HEK293 (cell line): ENCODE data around the gene CEP83.

ENCODE experiments used
- CTCF ChIA-PET: fragments of 350-600 bp; formaldehyde crosslinking; extraction: SDS; loops from one replicate; lab custom pipeline; 2021; ENCODE audit warnings: antibody characterized with exemption; lab: Yijun Ruan, JAX
- POLR2A ChIA-PET: fragments of 300-600 bp; formaldehyde crosslinking; extraction: SDS; loops from one replicate; lab custom pipeline; 2020; ENCODE audit warnings: antibody characterized with exemption, inconsistent platforms; lab: Yijun Ruan, JAX
- H3K27ac ChIP-seq: fragments of 200-500 bp; sonication (Bioruptor generic); 2 replicates; pipeline ENCODE4 v1.5.1; 2014; ENCODE audit warnings: low read depth, low read length, control low read depth, inconsistent platforms; ENCODE audit errors: extremely low read depth
- H3K36me3 ChIP-seq, 2 experiments: fragments of 200-500 bp in 1 of 2; sonication (Bioruptor generic) in 1 of 2; 1 replicate in 1 of 2; 2 replicates in 1 of 2; pipeline ENCODE4 v1.5.1; 2014 to 2017; ENCODE audit warnings: inconsistent platforms in 2 of 2, low read length in 2 of 2; ENCODE audit not compliant: control insufficient read depth in 2 of 2, insufficient read depth in 1 of 2
- H3K4me1 ChIP-seq: fragments of 200-500 bp; sonication (Bioruptor generic); 2 replicates; pipeline ENCODE4 v1.5.1; 2014; ENCODE audit warnings: mild to moderate bottlenecking, low read length, inconsistent platforms; ENCODE audit not compliant: control insufficient read depth, insufficient read depth
- H3K4me3 ChIP-seq: 2 replicates; pipeline ENCODE4 v1.5.1; 2011; ENCODE audit warnings: low read depth, mild to moderate bottlenecking, control low read depth, low read length, moderate library complexity
- H3K9me3 ChIP-seq: fragments of 200-500 bp; sonication (Bioruptor generic); 2 replicates; pipeline ENCODE4 v1.5.1; 2014; ENCODE audit warnings: low read depth, low read length, inconsistent platforms; ENCODE audit not compliant: control insufficient read depth, insufficient read depth
- OSR2 ChIP-seq: fragments of 450-650 bp; formaldehyde crosslinking; IDR thresholded peaks from 2 replicates; pipeline ENCODE4 v1.5.1; 2016; ENCODE audit warnings: missing biosample characterization, missing genetic modification characterization
- PRDM1 ChIP-seq: fragments of 450-650 bp; formaldehyde crosslinking; IDR thresholded peaks from 2 replicates; pipeline ENCODE4; 2016; ENCODE audit warnings: missing biosample characterization, missing genetic modification characterization
- ZBTB17 ChIP-seq: fragments of 450-650 bp; formaldehyde crosslinking; IDR thresholded peaks from 2 replicates; pipeline ENCODE4 v1.5.1; 2016; ENCODE audit warnings: missing biosample characterization, missing genetic modification characterization
- ZBTB20 ChIP-seq: fragments of 450-650 bp; formaldehyde crosslinking; IDR thresholded peaks from 2 replicates; pipeline ENCODE4 v1.5.1; 2016; ENCODE audit warnings: missing biosample characterization, missing genetic modification characterization
- ZBTB21 ChIP-seq: fragments of 450-650 bp; formaldehyde crosslinking; IDR thresholded peaks from 2 replicates; pipeline ENCODE4 v1.5.1; 2017; ENCODE audit warnings: missing biosample characterization, missing genetic modification characterization
- ZNF114 ChIP-seq: fragments of 450-650 bp; formaldehyde crosslinking; IDR thresholded peaks from 2 replicates; pipeline ENCODE4 v1.5.0; 2017; ENCODE audit warnings: missing biosample characterization, missing genetic modification characterization
- ZNF211 ChIP-seq: fragments of 450-650 bp; formaldehyde crosslinking; IDR thresholded peaks from 2 replicates; pipeline ENCODE4 v1.5.1; 2016; ENCODE audit warnings: low read depth, missing biosample characterization, missing genetic modification characterization
- ZNF214 ChIP-seq: fragments of 450-650 bp; formaldehyde crosslinking; IDR thresholded peaks from 2 replicates; pipeline ENCODE4 v1.5.1; 2017; ENCODE audit warnings: missing biosample characterization, mild to moderate bottlenecking, missing genetic modification characterization, borderline replicate concordance
- ZNF239 ChIP-seq: fragments of 450-650 bp; formaldehyde crosslinking; IDR thresholded peaks from 2 replicates; pipeline ENCODE4 v1.5.1; 2016; ENCODE audit warnings: missing biosample characterization, missing genetic modification characterization
- ZNF24 ChIP-seq: fragments of 450-650 bp; formaldehyde crosslinking; IDR thresholded peaks from 2 replicates; pipeline ENCODE4 v1.5.1; 2016; ENCODE audit warnings: missing biosample characterization, missing genetic modification characterization
- ZNF248 ChIP-seq: fragments of 450-650 bp; formaldehyde crosslinking; IDR thresholded peaks from 2 replicates; pipeline ENCODE4 v1.5.1; 2017; ENCODE audit warnings: missing biosample characterization, missing genetic modification characterization
- ZNF366 ChIP-seq: fragments of 450-650 bp; formaldehyde crosslinking; conservative IDR thresholded peaks from 2 replicates; pipeline ENCODE4 v1.5.1; 2016; ENCODE audit warnings: missing biosample characterization, missing genetic modification characterization
- ZNF416 ChIP-seq: fragments of 450-650 bp; formaldehyde crosslinking; IDR thresholded peaks from 2 replicates; pipeline ENCODE4 v1.5.1; 2016; ENCODE audit warnings: missing biosample characterization, missing genetic modification characterization
- ZNF544 ChIP-seq: fragments of 450-650 bp; formaldehyde crosslinking; IDR thresholded peaks from 2 replicates; pipeline ENCODE4 v1.5.0; 2017; ENCODE audit warnings: missing biosample characterization, missing genetic modification characterization
- ZNF558 ChIP-seq: fragments of 450-650 bp; formaldehyde crosslinking; IDR thresholded peaks from 2 replicates; pipeline ENCODE4 v1.5.1; 2016; ENCODE audit warnings: missing biosample characterization, missing genetic modification characterization
- ZNF830 ChIP-seq: fragments of 450-650 bp; IDR thresholded peaks from 2 replicates; pipeline ENCODE4 v1.5.0; 2018; ENCODE audit warnings: missing biosample characterization, missing genetic modification characterization, low read depth, mild to moderate bottlenecking, moderate library complexity
- ZNF837 ChIP-seq: fragments of 450-650 bp; formaldehyde crosslinking; IDR thresholded peaks from 2 replicates; pipeline ENCODE4 v1.5.1; 2016; ENCODE audit warnings: missing biosample characterization, missing genetic modification characterization
- ZNF843 ChIP-seq: fragments of 450-650 bp; formaldehyde crosslinking; IDR thresholded peaks from 2 replicates; pipeline ENCODE4 v1.5.1; 2016; ENCODE audit warnings: missing biosample characterization, missing genetic modification characterization
- ZSCAN23 ChIP-seq: fragments of 450-650 bp; formaldehyde crosslinking; IDR thresholded peaks from 2 replicates; pipeline ENCODE4 v1.5.1; 2016; ENCODE audit warnings: missing biosample characterization, missing genetic modification characterization
- TF ChIP-seq, protein P1 (sequence below): fragments of 450-650 bp; formaldehyde crosslinking; IDR thresholded peaks from 2 replicates; pipeline ENCODE4 v1.5.1; 2017; ENCODE audit warnings: missing biosample characterization, mild to moderate bottlenecking, missing genetic modification characterization, moderate library complexity
- TF ChIP-seq, protein P2 (sequence below): fragments of 450-650 bp; formaldehyde crosslinking; IDR thresholded peaks from 2 replicates; pipeline ENCODE4 v1.5.1; 2016; ENCODE audit warnings: missing biosample characterization, missing genetic modification characterization
- TF ChIP-seq, protein P3 (sequence below): fragments of 450-650 bp; formaldehyde crosslinking; IDR thresholded peaks from 2 replicates; pipeline ENCODE4 v1.5.1; 2016; ENCODE audit warnings: missing biosample characterization, missing genetic modification characterization
- TF ChIP-seq, protein P4 (sequence below): fragments of 450-650 bp; formaldehyde crosslinking; IDR thresholded peaks from 2 replicates; pipeline ENCODE4 v1.5.1; 2017; ENCODE audit warnings: missing biosample characterization, missing genetic modification characterization

CEP83 gene

GRCh38 chr12:94460616-94460959 lies 921 bp upstream of the CEP83 start:
- H3K9me3 ChIP-seq: no peaks in the 10 kb centered on the region
- H3K36me3 ChIP-seq: no peaks in the 10 kb centered on the region; a peak in 1 of 3 replicates
- H3K4me3 ChIP-seq: peak overlapping the region; percentile 95
- H3K4me1 ChIP-seq: no peaks in the 10 kb centered on the region; the same call in 1 of the 2 replicates
- ChIA-PET POLR2A (no interaction called here), CTCF (no interaction called here)
- H3K27ac ChIP-seq: peak overlapping the region; percentile 69
- TF ChIP-seq ZNF211 (no peak), ZNF366 (tag by site-specific recombination) (no peak), ZBTB20 (0 out of 2 replicates have a peak, but pooled peaks have one; percentile 26), ZNF558 (tag by site-specific recombination) (no peak), ZNF248 (tag by site-specific recombination) (no peak), ZNF239 (tag by site-specific recombination) (no peak), ZNF114 (tag by site-specific recombination) (no peak), ZNF837 (tag by site-specific recombination) (no peak), ZNF843 (no peak), ZSCAN23 (tag by site-specific recombination) (no peak), ZNF544 (no peak), OSR2 (tag by site-specific recombination) (no peak), PRDM1 (tag by site-specific recombination) (0 out of 2 replicates have a peak, but pooled peaks have one; percentile 16), ZBTB17 (no peak), ZNF830 (tag by site-specific recombination) (no peak), ZNF416 (tag by site-specific recombination) (no peak), ZNF214 (tag by site-specific recombination) (no peak), ZNF24 (no peak), ZBTB21 (no peak)
- TF ChIP-seq, protein P1, sequence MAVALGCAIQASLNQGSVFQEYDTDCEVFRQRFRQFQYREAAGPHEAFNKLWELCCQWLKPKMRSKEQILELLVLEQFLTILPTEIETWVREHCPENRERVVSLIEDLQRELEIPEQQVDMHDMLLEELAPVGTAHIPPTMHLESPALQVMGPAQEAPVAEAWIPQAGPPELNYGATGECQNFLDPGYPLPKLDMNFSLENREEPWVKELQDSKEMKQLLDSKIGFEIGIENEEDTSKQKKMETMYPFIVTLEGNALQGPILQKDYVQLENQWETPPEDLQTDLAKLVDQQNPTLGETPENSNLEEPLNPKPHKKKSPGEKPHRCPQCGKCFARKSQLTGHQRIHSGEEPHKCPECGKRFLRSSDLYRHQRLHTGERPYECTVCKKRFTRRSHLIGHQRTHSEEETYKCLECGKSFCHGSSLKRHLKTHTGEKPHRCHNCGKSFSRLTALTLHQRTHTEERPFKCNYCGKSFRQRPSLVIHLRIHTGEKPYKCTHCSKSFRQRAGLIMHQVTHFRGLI (tag by site-specific recombination): peak; percentile 90
- TF ChIP-seq, protein P2, sequence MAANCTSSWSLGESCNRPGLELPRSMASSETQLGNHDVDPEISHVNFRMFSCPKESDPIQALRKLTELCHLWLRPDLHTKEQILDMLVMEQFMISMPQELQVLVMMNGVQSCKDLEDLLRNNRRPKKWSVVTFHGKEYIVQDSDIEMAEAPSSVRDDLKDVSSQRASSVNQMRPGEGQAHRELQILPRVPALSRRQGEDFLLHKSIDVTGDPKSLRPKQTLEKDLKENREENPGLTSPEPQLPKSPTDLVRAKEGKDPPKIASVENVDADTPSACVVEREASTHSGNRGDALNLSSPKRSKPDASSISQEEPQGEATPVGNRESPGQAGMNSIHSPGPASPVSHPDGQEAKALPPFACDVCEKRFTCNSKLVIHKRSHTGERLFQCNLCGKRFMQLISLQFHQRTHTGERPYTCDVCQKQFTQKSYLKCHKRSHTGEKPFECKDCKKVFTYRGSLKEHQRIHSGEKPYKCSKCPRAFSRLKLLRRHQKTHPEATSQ (tag by site-specific recombination): no peak
- TF ChIP-seq, protein P3, sequence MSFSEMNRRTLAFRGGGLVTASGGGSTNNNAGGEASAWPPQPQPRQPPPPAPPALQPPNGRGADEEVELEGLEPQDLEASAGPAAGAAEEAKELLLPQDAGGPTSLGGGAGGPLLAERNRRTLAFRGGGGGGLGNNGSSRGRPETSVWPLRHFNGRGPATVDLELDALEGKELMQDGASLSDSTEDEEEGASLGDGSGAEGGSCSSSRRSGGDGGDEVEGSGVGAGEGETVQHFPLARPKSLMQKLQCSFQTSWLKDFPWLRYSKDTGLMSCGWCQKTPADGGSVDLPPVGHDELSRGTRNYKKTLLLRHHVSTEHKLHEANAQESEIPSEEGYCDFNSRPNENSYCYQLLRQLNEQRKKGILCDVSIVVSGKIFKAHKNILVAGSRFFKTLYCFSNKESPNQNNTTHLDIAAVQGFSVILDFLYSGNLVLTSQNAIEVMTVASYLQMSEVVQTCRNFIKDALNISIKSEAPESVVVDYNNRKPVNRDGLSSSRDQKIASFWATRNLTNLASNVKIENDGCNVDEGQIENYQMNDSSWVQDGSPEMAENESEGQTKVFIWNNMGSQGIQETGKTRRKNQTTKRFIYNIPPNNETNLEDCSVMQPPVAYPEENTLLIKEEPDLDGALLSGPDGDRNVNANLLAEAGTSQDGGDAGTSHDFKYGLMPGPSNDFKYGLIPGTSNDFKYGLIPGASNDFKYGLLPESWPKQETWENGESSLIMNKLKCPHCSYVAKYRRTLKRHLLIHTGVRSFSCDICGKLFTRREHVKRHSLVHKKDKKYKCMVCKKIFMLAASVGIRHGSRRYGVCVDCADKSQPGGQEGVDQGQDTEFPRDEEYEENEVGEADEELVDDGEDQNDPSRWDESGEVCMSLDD (tag by site-specific recombination): no peak
- TF ChIP-seq, protein P4, sequence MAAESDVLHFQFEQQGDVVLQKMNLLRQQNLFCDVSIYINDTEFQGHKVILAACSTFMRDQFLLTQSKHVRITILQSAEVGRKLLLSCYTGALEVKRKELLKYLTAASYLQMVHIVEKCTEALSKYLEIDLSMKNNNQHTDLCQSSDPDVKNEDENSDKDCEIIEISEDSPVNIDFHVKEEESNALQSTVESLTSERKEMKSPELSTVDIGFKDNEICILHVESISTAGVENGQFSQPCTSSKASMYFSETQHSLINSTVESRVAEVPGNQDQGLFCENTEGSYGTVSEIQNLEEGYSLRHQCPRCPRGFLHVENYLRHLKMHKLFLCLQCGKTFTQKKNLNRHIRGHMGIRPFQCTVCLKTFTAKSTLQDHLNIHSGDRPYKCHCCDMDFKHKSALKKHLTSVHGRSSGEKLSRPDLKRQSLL: no peak
- TF ChIP-seq, all 188 proteins: peak for 3
